HepG2 (cell line): ENCODE measurements around the gene SH3PXD2A.

Experiments used
- REST ChIP-seq, 2 experiments: IDR thresholded peaks; 2 replicates each; pipeline ENCODE4 v1.6.1; 2011 to 2012; ENCODE audit warnings: low read length in 2 of 2, borderline replicate concordance in 1 of 2, low read depth in 1 of 2, mild to moderate bottlenecking in 1 of 2, moderate library complexity in 1 of 2
- ZNF335 ChIP-seq: sonication (generic); formaldehyde crosslinking; IDR thresholded peaks from 2 replicates; pipeline ENCODE4 v1.4.0; 2020; ENCODE audit warnings: missing genetic modification reagents
- ZNF678 ChIP-seq: sonication (generic); formaldehyde crosslinking; IDR thresholded peaks from 2 replicates; pipeline ENCODE4 v1.4.0; 2020; ENCODE audit warnings: mild to moderate bottlenecking, missing genetic modification reagents
- ZNF7 ChIP-seq: IDR thresholded peaks from 2 replicates; pipeline ENCODE4 v1.6.1; 2016; ENCODE audit warnings: missing biosample characterization, missing genetic modification reagents
- ZNF704 ChIP-seq: sonication (generic); formaldehyde crosslinking; IDR thresholded peaks from 2 replicates; pipeline ENCODE4 v1.8.1; 2023; ENCODE audit warnings: mild to moderate bottlenecking, inconsistent platforms, moderate library complexity, missing genetic modification reagents, borderline replicate concordance

GRCh38 chr10:103807996-103808395 is 47.4 kb downstream of the SH3PXD2A start:
- TF ChIP-seq REST (IDR thresholded peaks at IDR 0.05; ENCODE audit: borderline replicate concordance in 1 of 2, low read depth in 1 of 2, low read length in 2 of 2) (no peak), ZNF7 (no peak), ZNF678 (CRISPR knock-in tag) (no peak), ZNF704 (CRISPR knock-in tag) (no peak), ZNF335 (no peak)
